HepG2 (cell line): Measurements from ENCODE around the gene TRAK1. TPM values are rescaled to one million over a fixed set of nuclear protein-coding genes. Genes with fewer than 3 reads are reported as not detected.

ENCODE experiments used
- ATAC-seq: fragments of 200-7000 bp; cut with Tn5 transposase; 3 replicates; pipeline ENCODE4 v1.9.1; 2020; ENCODE audit warnings: mild to moderate bottlenecking, moderate library complexity
- BruUV-seq: library from RNA; stranded (reverse); fragments of 400-500 nt; replicated peaks from 2 replicates; lab custom pipeline; 2021; lab: Mats Ljungman, UMichigan
- CTCF ChIA-PET: fragments of 300-600 bp; formaldehyde crosslinking; extraction: SDS; loops from one replicate; lab custom pipeline; 2021; ENCODE audit warnings: low total read pairs, inconsistent platforms, low intra/inter-chr PET ratio; lab: Yijun Ruan, JAX
- POLR2A ChIA-PET: fragments of 350-600 bp; sonication (Branson Sonifier 250); formaldehyde crosslinking; loops from one replicate; lab custom pipeline; 2020; ENCODE audit warnings: antibody characterized with exemption, inconsistent platforms; lab: Yijun Ruan, JAX
- DNase-seq: peaks from one replicate; pipeline ENCODE4 v3.0.0-alpha.2; 2015; ENCODE audit warnings: low spot score
- FAIRE-seq: peaks from 3 replicates; lab custom pipeline; 2011; peaks lifted over from hg19 to GRCh38; lab: Jason Lieb, UNC
- H2AFZ ChIP-seq: one replicate; pipeline ENCODE4 v1.6.1; 2011; ENCODE audit warnings: low read length, inconsistent platforms
- H3K27ac ChIP-seq: fragments of 300-600 bp; 3 replicates; pipeline ENCODE4 v1.8.0; 2011; ENCODE audit warnings: mixed run types, mild to moderate bottlenecking, mixed read lengths, low read length, inconsistent platforms; ENCODE audit not compliant: insufficient read depth; ENCODE audit errors: extremely low read length
- H3K27me3 ChIP-seq, 2 experiments: fragments of 200-600 bp in 1 of 2; 2 replicates in 1 of 2; 3 replicates in 1 of 2; pipeline versions ENCODE4 v1.6.0 to v1.8.0; 2011; ENCODE audit warnings: low read length in 2 of 2, mild to moderate bottlenecking in 2 of 2, moderate library complexity in 2 of 2, inconsistent platforms in 1 of 2; ENCODE audit not compliant: insufficient read depth in 2 of 2, control insufficient read depth in 1 of 2
- H3K36me3 ChIP-seq, 2 experiments: fragments of 200-600 bp in 1 of 2; replicated peaks in 1 of 2; 2 replicates in 1 of 2; 3 replicates in 1 of 2; pipeline versions ENCODE4 v1.5.1 to v1.8.0; 2011; ENCODE audit warnings: low read length in 2 of 2, inconsistent platforms in 1 of 2; ENCODE audit not compliant: insufficient read depth in 2 of 2, control insufficient read depth in 1 of 2
- H3K4me1 ChIP-seq: 2 replicates; pipeline ENCODE4 v1.5.1; 2012; ENCODE audit warnings: low read length, inconsistent platforms; ENCODE audit not compliant: insufficient read depth
- H3K4me2 ChIP-seq: 2 replicates; pipeline ENCODE4 v1.6.0; 2011; ENCODE audit warnings: low read depth, low read length, inconsistent platforms
- H3K4me3 ChIP-seq, 3 experiments: fragments of 200-600 bp in 1 of 3; sonication (generic), shearing (Covaris generic) in 1 of 3; replicated peaks in 1 of 3; 2 replicates each; pipeline ENCODE4 v1.5.1; 2011 to 2016; ENCODE audit warnings: low read length in 3 of 3, inconsistent platforms in 2 of 3, low read depth in 2 of 3, mild to moderate bottlenecking in 2 of 3, control low read depth in 1 of 3, mixed read lengths in 1 of 3; ENCODE audit not compliant: insufficient read depth in 1 of 3
- H3K79me2 ChIP-seq: one replicate; pipeline ENCODE4 v1.6.1; 2011; ENCODE audit warnings: low read length, inconsistent platforms; ENCODE audit not compliant: insufficient read depth
- H3K9ac ChIP-seq: 2 replicates; pipeline ENCODE4 v1.6.0; 2011; ENCODE audit warnings: mild to moderate bottlenecking, low read depth, low read length, inconsistent platforms; ENCODE audit not compliant: insufficient read depth
- H3K9me3 ChIP-seq: 2 replicates; pipeline ENCODE4 v1.5.1; 2012; ENCODE audit warnings: mild to moderate bottlenecking, low read length
- H4K20me1 ChIP-seq: 2 replicates; pipeline ENCODE4 v1.6.0; 2011; ENCODE audit warnings: inconsistent platforms, mild to moderate bottlenecking, low read length, moderate library complexity; ENCODE audit not compliant: insufficient read depth
- BCL6 ChIP-seq: IDR thresholded peaks from 2 replicates; pipeline ENCODE4 v1.6.1; 2016; ENCODE audit warnings: missing genetic modification reagents, missing compliant biosample characterization
- DPF2 ChIP-seq: sonication (generic); formaldehyde crosslinking; IDR thresholded peaks from 2 replicates; pipeline ENCODE4 v1.4.0; 2020; ENCODE audit warnings: mild to moderate bottlenecking, low read depth, missing genetic modification reagents, borderline replicate concordance
- GATA4 ChIP-seq: sonication (generic); IDR thresholded peaks from 2 replicates; pipeline ENCODE4 v1.6.1; 2016; ENCODE audit warnings: antibody characterized with exemption, low read depth, borderline replicate concordance
- GZF1 ChIP-seq: sonication (generic); formaldehyde crosslinking; IDR thresholded peaks from 2 replicates; pipeline ENCODE4 v1.5.1; 2020; ENCODE audit warnings: mild to moderate bottlenecking, missing genetic modification reagents
- HNF4A ChIP-seq: sonication (generic); formaldehyde crosslinking; IDR thresholded peaks from 2 replicates; pipeline ENCODE4 v1.4.0; 2020; ENCODE audit warnings: missing genetic modification reagents
- MIER2 ChIP-seq: IDR thresholded peaks from 2 replicates; pipeline ENCODE4 v1.6.1; 2016; ENCODE audit warnings: missing biosample characterization, missing genetic modification reagents
- MTF2 ChIP-seq: sonication (generic); formaldehyde crosslinking; IDR thresholded peaks from 2 replicates; pipeline ENCODE4 v1.5.0; 2020; ENCODE audit warnings: missing genetic modification reagents, borderline replicate concordance
- NFYB ChIP-seq: sonication (generic); formaldehyde crosslinking; IDR thresholded peaks from 2 replicates; pipeline ENCODE4 v1.4.0; 2020; ENCODE audit warnings: missing genetic modification reagents
- RFX1 ChIP-seq: fragments of 450-650 bp; IDR thresholded peaks from 2 replicates; pipeline ENCODE4 v1.6.1; 2017
- RXRA ChIP-seq: sonication (generic); formaldehyde crosslinking; IDR thresholded peaks from 2 replicates; pipeline ENCODE4 v1.5.1; 2020; ENCODE audit warnings: missing genetic modification reagents
- ZFP90 ChIP-seq: sonication (generic); formaldehyde crosslinking; IDR thresholded peaks from 2 replicates; pipeline ENCODE4 v1.8.0; 2022; ENCODE audit warnings: missing genetic modification reagents, mild to moderate bottlenecking, inconsistent platforms, borderline replicate concordance
- ZNF264 ChIP-seq: sonication (generic); formaldehyde crosslinking; IDR thresholded peaks from 2 replicates; pipeline ENCODE4 v1.4.0; 2020; ENCODE audit warnings: missing genetic modification reagents
- WGBS: methylation state at CpG from one replicate; pipeline ENCODE4 v1.1.6; 2017; ENCODE audit warnings: low lambda C conversion rate; 5-methylcytosine and 5-hydroxymethylcytosine counted together
- in situ Hi-C: cut with HindIII; loops from 2 replicates; pipeline ENCODE4 v1.10.0; 2017; ENCODE audit warnings: low pct_unique_long_range_greater_than_20kb; ENCODE audit not compliant: extremely low pct_ligation_motif_present
- intact Hi-C: fragments of 100-400 bp; cut with micrococcal nuclease; formaldehyde crosslinking; loops from one replicate; pipeline ENCODE4 v1.10.0; 2022; ENCODE audit not compliant: unreplicated experiment
- polyA plus RNA-seq, 8 experiments: library from polyadenylated mRNA; depleted of rRNA in 3 of 8; stranded (reverse) in 7 of 8; unstranded in 1 of 8; fragments of >200 nt; fragmentation: Illumina TruSeq in 4 of 8; extraction: Trizol in 4 of 8; gene quantifications; 2 replicates each; pipeline versions ENCODE4 v1.2.1 to v1.2.3, GENCODE V29; 2011 to 2016; ENCODE audit warnings: low read depth in 4 of 8, missing spikeins in 1 of 8, mixed read lengths in 1 of 8; ENCODE audit not compliant: insufficient read depth in 1 of 8
- total RNA-seq, 5 experiments: library from RNA; depleted of rRNA; stranded (reverse); fragments of >200 nt; fragmentation: Illumina TruSeq; extraction: Trizol; gene quantifications; 2 replicates each; pipeline ENCODE4 v1.2.3, GENCODE V29; 2016; ENCODE audit warnings: low read depth in 1 of 5
- TF ChIP-seq, protein P1 (sequence below): sonication (generic); formaldehyde crosslinking; IDR thresholded peaks from 2 replicates; pipeline ENCODE4 v1.4.0; 2020; ENCODE audit warnings: missing genetic modification reagents, borderline replicate concordance
- TF ChIP-seq, protein P2 (sequence below): sonication (generic); formaldehyde crosslinking; IDR thresholded peaks from 2 replicates; pipeline ENCODE4 v1.4.0; 2020; ENCODE audit warnings: missing genetic modification reagents
- TF ChIP-seq, protein P3 (sequence below): IDR thresholded peaks from 2 replicates; pipeline ENCODE4 v1.4.0; 2020; ENCODE audit warnings: mild to moderate bottlenecking, missing genetic modification reagents

TRAK1 gene
- total and polyA plus RNA-seq, 2 of the 13 experiments (the other 11 are each of a cell fraction or from before 2014, with no cell fraction given) = 20.5 to 46.6 TPM

DNA sequence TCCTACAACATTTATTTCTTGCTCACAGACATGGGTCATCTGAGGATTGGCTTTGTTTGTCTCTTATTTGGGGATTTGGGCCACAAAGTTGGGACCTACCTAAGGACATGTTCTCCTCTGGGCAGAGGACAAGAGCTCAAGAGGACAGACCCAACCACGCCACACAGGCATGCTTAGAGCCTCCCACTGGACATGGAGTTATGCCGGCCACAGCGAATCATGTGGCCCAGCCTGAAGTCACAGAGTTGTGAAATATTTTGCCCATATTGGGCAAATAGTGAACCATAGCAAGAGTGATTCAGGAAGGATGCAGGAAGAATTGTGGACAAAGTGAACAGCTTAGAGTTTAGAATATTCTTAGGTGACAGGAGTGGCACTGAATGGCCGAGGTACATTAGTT is 9.9 kb downstream of the TRAK1 start (continued):
- TF ChIP-seq, protein P1, sequence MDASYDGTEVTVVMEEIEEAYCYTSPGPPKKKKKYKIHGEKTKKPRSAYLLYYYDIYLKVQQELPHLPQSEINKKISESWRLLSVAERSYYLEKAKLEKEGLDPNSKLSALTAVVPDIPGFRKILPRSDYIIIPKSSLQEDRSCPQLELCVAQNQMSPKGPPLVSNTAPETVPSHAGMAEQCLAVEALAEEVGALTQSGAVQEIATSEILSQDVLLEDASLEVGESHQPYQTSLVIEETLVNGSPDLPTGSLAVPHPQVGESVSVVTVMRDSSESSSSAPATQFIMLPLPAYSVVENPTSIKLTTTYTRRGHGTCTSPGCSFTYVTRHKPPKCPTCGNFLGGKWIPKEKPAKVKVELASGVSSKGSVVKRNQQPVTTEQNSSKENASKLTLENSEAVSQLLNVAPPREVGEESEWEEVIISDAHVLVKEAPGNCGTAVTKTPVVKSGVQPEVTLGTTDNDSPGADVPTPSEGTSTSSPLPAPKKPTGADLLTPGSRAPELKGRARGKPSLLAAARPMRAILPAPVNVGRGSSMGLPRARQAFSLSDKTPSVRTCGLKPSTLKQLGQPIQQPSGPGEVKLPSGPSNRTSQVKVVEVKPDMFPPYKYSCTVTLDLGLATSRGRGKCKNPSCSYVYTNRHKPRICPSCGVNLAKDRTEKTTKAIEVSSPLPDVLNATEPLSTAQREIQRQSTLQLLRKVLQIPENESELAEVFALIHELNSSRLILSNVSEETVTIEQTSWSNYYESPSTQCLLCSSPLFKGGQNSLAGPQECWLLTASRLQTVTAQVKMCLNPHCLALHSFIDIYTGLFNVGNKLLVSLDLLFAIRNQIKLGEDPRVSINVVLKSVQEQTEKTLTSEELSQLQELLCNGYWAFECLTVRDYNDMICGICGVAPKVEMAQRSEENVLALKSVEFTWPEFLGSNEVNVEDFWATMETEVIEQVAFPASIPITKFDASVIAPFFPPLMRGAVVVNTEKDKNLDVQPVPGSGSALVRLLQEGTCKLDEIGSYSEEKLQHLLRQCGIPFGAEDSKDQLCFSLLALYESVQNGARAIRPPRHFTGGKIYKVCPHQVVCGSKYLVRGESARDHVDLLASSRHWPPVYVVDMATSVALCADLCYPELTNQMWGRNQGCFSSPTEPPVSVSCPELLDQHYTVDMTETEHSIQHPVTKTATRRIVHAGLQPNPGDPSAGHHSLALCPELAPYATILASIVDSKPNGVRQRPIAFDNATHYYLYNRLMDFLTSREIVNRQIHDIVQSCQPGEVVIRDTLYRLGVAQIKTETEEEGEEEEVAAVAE (CRISPR knock-in tag) = no peak

DNA sequence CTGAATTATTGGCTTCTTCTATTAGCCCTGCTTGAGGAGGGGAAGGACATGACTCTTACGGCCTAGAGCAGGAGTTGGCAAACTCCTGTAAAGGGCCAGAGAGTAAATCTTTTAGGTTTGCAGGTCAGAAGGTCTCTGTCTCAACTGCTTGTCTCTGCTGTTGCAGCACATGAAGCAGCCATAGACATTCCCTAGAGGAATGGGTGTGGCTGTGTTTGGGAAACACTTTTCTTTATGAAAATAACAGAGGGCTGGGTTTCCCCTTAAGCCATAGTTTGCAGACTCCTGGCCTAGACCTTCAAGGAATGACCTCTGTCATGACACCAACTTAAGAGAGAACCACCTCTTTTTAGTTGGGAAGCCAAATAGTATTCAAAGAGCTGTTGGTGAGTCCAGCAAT is 10.3 kb downstream of the TRAK1 start:
- no peak for DNase-seq
- Histone ChIP-seq H3K27me3 (no peaks in the 10 kb centered on the region), H3K4me1 (peaks cover 29% of the 10 kb centered on the region), H3K9me3 (no peaks in the 10 kb centered on the region), H3K36me3 (peaks cover 2 to 3% of the 10 kb centered on the region in 2 experiments; a peak in 4 of 5 replicates), H3K4me2 (no peak overlapping the region), H4K20me1 (no peaks in the 10 kb centered on the region), H3K79me2 (no peaks in the 10 kb centered on the region), H2AFZ (no peak overlapping the region), H3K27ac (peak overlapping the region; percentile 3), H3K4me3 (no peak overlapping the region), H3K9ac (no peak overlapping the region)
- FAIRE-seq = no peak
- WGBS = 75% methylated on average over 1 of the region's 1 CpG
- ChIA-PET CTCF (no interaction called here), POLR2A (interaction anchor here (1.8 to 1.9 kb wide), 2 partner anchors 29 to 87 kb away, joined by 4 to 7 read pairs; no protein-coding TSS in a partner anchor)
- no peak for ATAC-seq
- in situ Hi-C loops = loop anchor here (25.0 kb wide), 1 partner anchor 336 kb away; no protein-coding TSS in a partner anchor
- intact Hi-C loops = no loop called here
- no TSS peak for BruUV-seq
- TF ChIP-seq, protein P2, sequence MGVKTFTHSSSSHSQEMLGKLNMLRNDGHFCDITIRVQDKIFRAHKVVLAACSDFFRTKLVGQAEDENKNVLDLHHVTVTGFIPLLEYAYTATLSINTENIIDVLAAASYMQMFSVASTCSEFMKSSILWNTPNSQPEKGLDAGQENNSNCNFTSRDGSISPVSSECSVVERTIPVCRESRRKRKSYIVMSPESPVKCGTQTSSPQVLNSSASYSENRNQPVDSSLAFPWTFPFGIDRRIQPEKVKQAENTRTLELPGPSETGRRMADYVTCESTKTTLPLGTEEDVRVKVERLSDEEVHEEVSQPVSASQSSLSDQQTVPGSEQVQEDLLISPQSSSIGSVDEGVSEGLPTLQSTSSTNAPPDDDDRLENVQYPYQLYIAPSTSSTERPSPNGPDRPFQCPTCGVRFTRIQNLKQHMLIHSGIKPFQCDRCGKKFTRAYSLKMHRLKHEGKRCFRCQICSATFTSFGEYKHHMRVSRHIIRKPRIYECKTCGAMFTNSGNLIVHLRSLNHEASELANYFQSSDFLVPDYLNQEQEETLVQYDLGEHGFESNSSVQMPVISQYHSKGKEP (CRISPR knock-in tag) = no peak
- TF ChIP-seq RXRA (CRISPR knock-in tag) (no peak), ZNF264 (CRISPR knock-in tag) (no peak), NFYB (CRISPR knock-in tag) (no peak), GATA4 (no peak), DPF2 (no peak), GZF1 (CRISPR knock-in tag) (no peak), RFX1 (no peak), MIER2 (CRISPR knock-in tag) (no peak), ZFP90 (CRISPR knock-in tag) (no peak), HNF4A (CRISPR knock-in tag) (no peak), BCL6 (CRISPR knock-in tag) (no peak), MTF2 (CRISPR knock-in tag) (no peak)
- TF ChIP-seq, protein P3, sequence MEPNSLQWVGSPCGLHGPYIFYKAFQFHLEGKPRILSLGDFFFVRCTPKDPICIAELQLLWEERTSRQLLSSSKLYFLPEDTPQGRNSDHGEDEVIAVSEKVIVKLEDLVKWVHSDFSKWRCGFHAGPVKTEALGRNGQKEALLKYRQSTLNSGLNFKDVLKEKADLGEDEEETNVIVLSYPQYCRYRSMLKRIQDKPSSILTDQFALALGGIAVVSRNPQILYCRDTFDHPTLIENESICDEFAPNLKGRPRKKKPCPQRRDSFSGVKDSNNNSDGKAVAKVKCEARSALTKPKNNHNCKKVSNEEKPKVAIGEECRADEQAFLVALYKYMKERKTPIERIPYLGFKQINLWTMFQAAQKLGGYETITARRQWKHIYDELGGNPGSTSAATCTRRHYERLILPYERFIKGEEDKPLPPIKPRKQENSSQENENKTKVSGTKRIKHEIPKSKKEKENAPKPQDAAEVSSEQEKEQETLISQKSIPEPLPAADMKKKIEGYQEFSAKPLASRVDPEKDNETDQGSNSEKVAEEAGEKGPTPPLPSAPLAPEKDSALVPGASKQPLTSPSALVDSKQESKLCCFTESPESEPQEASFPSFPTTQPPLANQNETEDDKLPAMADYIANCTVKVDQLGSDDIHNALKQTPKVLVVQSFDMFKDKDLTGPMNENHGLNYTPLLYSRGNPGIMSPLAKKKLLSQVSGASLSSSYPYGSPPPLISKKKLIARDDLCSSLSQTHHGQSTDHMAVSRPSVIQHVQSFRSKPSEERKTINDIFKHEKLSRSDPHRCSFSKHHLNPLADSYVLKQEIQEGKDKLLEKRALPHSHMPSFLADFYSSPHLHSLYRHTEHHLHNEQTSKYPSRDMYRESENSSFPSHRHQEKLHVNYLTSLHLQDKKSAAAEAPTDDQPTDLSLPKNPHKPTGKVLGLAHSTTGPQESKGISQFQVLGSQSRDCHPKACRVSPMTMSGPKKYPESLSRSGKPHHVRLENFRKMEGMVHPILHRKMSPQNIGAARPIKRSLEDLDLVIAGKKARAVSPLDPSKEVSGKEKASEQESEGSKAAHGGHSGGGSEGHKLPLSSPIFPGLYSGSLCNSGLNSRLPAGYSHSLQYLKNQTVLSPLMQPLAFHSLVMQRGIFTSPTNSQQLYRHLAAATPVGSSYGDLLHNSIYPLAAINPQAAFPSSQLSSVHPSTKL (CRISPR knock-in tag) = no peak
